Psoas muscle (tissue), 8 donors: ENCODE measurements around the gene ZNF48. TPM values are rescaled to one million over a fixed set of nuclear protein-coding genes. Genes with fewer than 3 reads are reported as not detected.

Source experiments
- ATAC-seq, 4 donors: fragments of 200-7000 bp; cut with Tn5 transposase; one replicate each; pipeline ENCODE4 v1.9.1; 2020; ENCODE audit warnings: moderate library complexity in 3 of 4, mild to moderate bottlenecking in 2 of 4
- DNase-seq, 2 donors: peaks; one replicate each; pipeline ENCODE4 v3.0.0-alpha.2; 2020
- H3K27ac ChIP-seq: fragments of 200-600 bp; one replicate; pipeline ENCODE4 v1.8.0; 2022
- H3K27me3 ChIP-seq, 3 donors: fragments of 200-600 bp in 1 of 3; one replicate each; pipeline versions ENCODE4 v1.6.1 to v1.8.0; 2013 to 2022; ENCODE audit warnings: low read length in 2 of 3, mild to moderate bottlenecking in 2 of 3, moderate library complexity in 1 of 3; ENCODE audit not compliant: insufficient read depth in 3 of 3
- H3K36me3 ChIP-seq, 2 donors: fragments of 200-600 bp in 1 of 2; one replicate each; pipeline versions ENCODE4 v1.6.1 to v1.8.0; 2013 to 2022; ENCODE audit warnings: low read depth in 1 of 2, mild to moderate bottlenecking in 1 of 2, moderate library complexity in 1 of 2; ENCODE audit not compliant: insufficient read depth in 1 of 2
- H3K4me1 ChIP-seq: fragments of 200-600 bp; one replicate; pipeline ENCODE4 v1.8.0; 2022
- H3K4me3 ChIP-seq: fragments of 200-600 bp; one replicate; pipeline ENCODE4 v1.8.0; 2022; ENCODE audit warnings: mild to moderate bottlenecking
- H3K9me3 ChIP-seq: fragments of 200-600 bp; one replicate; pipeline ENCODE4 v1.8.0; 2022
- CTCF ChIP-seq: fragments of 200-600 bp; IDR thresholded peaks from one replicate; pipeline ENCODE4 v1.8.0; 2022; ENCODE audit warnings: antibody characterized with exemption
- WGBS, 3 donors: extraction: QIAGEN DNeasy Blood & Tissue Kit; methylation state at CpG; one replicate each; pipeline versions ENCODE4 v1.1.6 to v1.1.7; 2013; 5-methylcytosine and 5-hydroxymethylcytosine counted together
- intact Hi-C, 2 donors: fragments of 100-400 bp; cut with DNase I; formaldehyde crosslinking; loops; one replicate each; pipeline versions ENCODE4 v1.11.0 to v1.14.2; 2022
- polyA plus RNA-seq, 3 donors: library from polyadenylated mRNA; stranded (reverse); fragments of 200-250 nt; gene quantifications; one replicate each; pipeline ENCODE4 v1.2.3, GENCODE V29; 2013
- total RNA-seq, 4 donors: library from RNA; stranded (reverse); fragmentation: NEBNext Ultra II Directional in 2 of 4; extraction: Animal tissue kit (Norgen Biotek cat#: 25700) in 2 of 4; gene quantifications; one replicate each; pipeline versions ENCODE4 v1.2.1 to v1.2.4, GENCODE V29; 2021 to 2023
- donor health status: healthy with polysubstance abuse.
- donor health status: DM: no; HTN: no; CAD: no; lungs with moderate emphysema.
- donor health status: Bipolar disorder and iron deficiency.
- donor health status: healthy.
- donor health status: DM: yes; HTN: yes; CAD: no.
- donor health status: DM: no; HTN: no; CAD: no.
- donor health status: DM: no; HTN: no; CAD: no.
- donor health status: DM: yes; HTN: yes; CAD: no.

Gene ZNF48
- total and polyA plus RNA-seq, 7 donors, result 2.3 to 7.8 (median 5.2) TPM

GRCh38 chr16:30443631-30444030 is 48.4 kb downstream of the ZNF48 start:
- Histone ChIP-seq H3K4me3 (peak overlapping the region; percentile 97), H3K27ac (peak overlapping the region; percentile 9), H3K4me1 (peaks cover 22% of the 10 kb centered on the region), H3K36me3 (peaks cover 0 to 17% of the 10 kb centered on the region in 2 donors), H3K27me3 (no peaks in the 10 kb centered on the region), H3K9me3 (no peaks in the 10 kb centered on the region)
- ATAC-seq (no peak), DNase-seq (no peak)
- WGBS, 3 donors, result 63 to 78% (median 69%) methylated on average over 2 of the region's 2 CpGs
- no peak for TF ChIP-seq CTCF
- intact Hi-C loops, result loop anchor here (1.0 to 10.0 kb wide), 2 partner anchors 13 to 191 kb away; partner anchors contain the start of gene DCTPP1 (in 1 of the 2)

GRCh38 chr16:30444231-30445148 is 49.3 kb downstream of the ZNF48 start:
- intact Hi-C loops, result loop anchor here (1.0 to 10.0 kb wide), 3 partner anchors 83 to 190 kb away; partner anchors contain the start of gene ZNF768 (in 1 of the 2)
- H3K36me3 ChIP-seq, result peaks cover 0 to 17% of the 10 kb centered on the region in 2 donors
- 86 to 90% (median 87%) methylated on average over 29 of the region's 29 CpGs for WGBS, 3 donors

GRCh38 chr16:30445149-30445407 is 49.9 kb downstream of the ZNF48 start:
- 21 to 24% (median 24%) methylated on average over 11 of the region's 11 CpGs for WGBS, 3 donors
- Histone ChIP-seq H3K4me1 (peaks cover 22% of the 10 kb centered on the region), H3K36me3 (peaks cover 0 to 17% of the 10 kb centered on the region in 2 donors), H3K27me3 (no peaks in the 10 kb centered on the region), H3K9me3 (no peaks in the 10 kb centered on the region), H3K27ac (peak overlapping the region; percentile 100), H3K4me3 (peak overlapping the region; percentile 97)
- intact Hi-C loops, result loop anchor here (1.0 to 10.0 kb wide), 3 partner anchors 82 to 190 kb away; partner anchors contain the start of gene ZNF768 (in 1 of the 2)
- ATAC-seq (no peak), DNase-seq (peak in 1 of 2 donors; percentile 22)
- TF ChIP-seq CTCF, result no peak

More at GRCh38 chr16:30444231-30445148, 49.3 kb downstream of the ZNF48 start:
- H3K27ac ChIP-seq, result peak overlapping the region; percentile 100
- no peaks in the 10 kb centered on the region for H3K9me3 ChIP-seq
- H3K27me3 ChIP-seq, result no peaks in the 10 kb centered on the region
- ATAC-seq (no peak), DNase-seq (no peak)
- peak overlapping the region; percentile 97 for H3K4me3 ChIP-seq
- TF ChIP-seq CTCF, result no peak
- peaks cover 22% of the 10 kb centered on the region for H3K4me1 ChIP-seq

GRCh38 chr16:30445408-30446202 is 50.4 kb downstream of the ZNF48 start, which contains the start of gene SEPHS2:
Gene SEPHS2, minus strand, starts transcription at chr16:30445874. Its CDS starts 147 bp downstream, at chr16:30445727.
- Histone ChIP-seq H3K27ac (peak within 1 kb of the TSS; percentile 100), H3K4me1 (peaks cover 22% of the 10 kb centered on the region), H3K36me3 (peaks cover 0 to 17% of the 10 kb centered on the region in 2 donors), H3K27me3 (no peaks in the 10 kb centered on the region), H3K4me3 (peak within 1 kb of the TSS; percentile 97), H3K9me3 (no peaks in the 10 kb centered on the region)
- DNase-seq, result peak; percentile 98 to 99
- intact Hi-C loops, result loop anchor here (1.0 to 10.0 kb wide), 3 partner anchors 82 to 189 kb away; partner anchors contain the start of gene ZNF768 (in 1 of the 2)
- TF ChIP-seq CTCF, result peak; percentile 39
- ATAC-seq, result peak; percentile 94 to 96 (median 96)
- WGBS, 3 donors, result 0 to 1% (median 0%) methylated on average over 48 to 59 of the region's 59 CpGs
